Thyroid gland (tissue), 4 donors: ENCODE results near the gene SLC16A8. TPM values are rescaled to one million over a fixed set of nuclear protein-coding genes. Genes with fewer than 3 reads are reported as not detected.
A peak's percentile ranks its signal among the peaks of the same experiment; 100 is the strongest.

Experiments
- DNase-seq, 2 donors: peaks; one replicate each; pipeline ENCODE4 v3.0.0-alpha.2; 2019
- H3K27ac ChIP-seq, 3 donors: fragments of 200-600 bp; sonication (generic); 1 replicate in 2 of 3; 2 replicates in 1 of 3; pipeline ENCODE4 v1.5.1; 2016 to 2019; ENCODE audit warnings: mild to moderate bottlenecking in 1 of 3, moderate library complexity in 1 of 3
- H3K27me3 ChIP-seq: fragments of 200-600 bp; sonication (generic); one replicate; pipeline ENCODE4 v1.5.1; 2019
- H3K36me3 ChIP-seq, 2 donors: fragments of 200-600 bp; sonication (generic); one replicate each; pipeline ENCODE4 v1.5.1; 2016 to 2019
- H3K4me1 ChIP-seq, 2 donors: fragments of 200-600 bp; sonication (generic); one replicate each; pipeline ENCODE4 v1.5.1; 2017 to 2019
- H3K4me3 ChIP-seq, 3 donors: fragments of 200-600 bp; sonication (generic); replicated peaks in 1 of 3; 1 replicate in 2 of 3; 2 replicates in 1 of 3; pipeline ENCODE4 v1.5.1; 2016; ENCODE audit warnings: mild to moderate bottlenecking in 1 of 3
- H3K9me3 ChIP-seq: fragments of 200-600 bp; sonication (generic); one replicate; pipeline ENCODE4 v1.5.1; 2017
- CTCF ChIP-seq, 6 experiments: fragments of 200-600 bp in 3 of 6; fragments of 450-650 bp in 3 of 6; sonication (generic) in 3 of 6; IDR thresholded peaks; one replicate each; pipeline ENCODE4 v1.5.1; 2016 to 2019; ENCODE audit warnings: antibody characterized with exemption in 6 of 6, mild to moderate bottlenecking in 2 of 6, inconsistent platforms in 1 of 6, moderate library complexity in 1 of 6
- POLR2A ChIP-seq, 2 donors: fragments of 450-650 bp; IDR thresholded peaks; one replicate each; pipeline ENCODE4 v1.6.1; 2017; ENCODE audit warnings: antibody characterized with exemption in 2 of 2, mild to moderate bottlenecking in 2 of 2, moderate library complexity in 1 of 2
- WGBS, 2 donors: methylation state at CpG; one replicate each; pipeline ENCODE4 v1.1.5; 2017; 5-methylcytosine and 5-hydroxymethylcytosine counted together
- intact Hi-C: fragments of 100-400 bp; cut with DNase I; formaldehyde crosslinking; loops from one replicate; pipeline ENCODE4 v1.15.1; 2023
- total RNA-seq, 4 donors: library from RNA; depleted of rRNA; stranded (reverse); fragments of >200 nt; gene quantifications; one replicate each; pipeline ENCODE4 v1.2.3, GENCODE V29; 2016

The SLC16A8 gene
- total RNA-seq, 4 donors from 2014 or later: 0.88 to 1.0 TPM; not detected in 2

DNA sequence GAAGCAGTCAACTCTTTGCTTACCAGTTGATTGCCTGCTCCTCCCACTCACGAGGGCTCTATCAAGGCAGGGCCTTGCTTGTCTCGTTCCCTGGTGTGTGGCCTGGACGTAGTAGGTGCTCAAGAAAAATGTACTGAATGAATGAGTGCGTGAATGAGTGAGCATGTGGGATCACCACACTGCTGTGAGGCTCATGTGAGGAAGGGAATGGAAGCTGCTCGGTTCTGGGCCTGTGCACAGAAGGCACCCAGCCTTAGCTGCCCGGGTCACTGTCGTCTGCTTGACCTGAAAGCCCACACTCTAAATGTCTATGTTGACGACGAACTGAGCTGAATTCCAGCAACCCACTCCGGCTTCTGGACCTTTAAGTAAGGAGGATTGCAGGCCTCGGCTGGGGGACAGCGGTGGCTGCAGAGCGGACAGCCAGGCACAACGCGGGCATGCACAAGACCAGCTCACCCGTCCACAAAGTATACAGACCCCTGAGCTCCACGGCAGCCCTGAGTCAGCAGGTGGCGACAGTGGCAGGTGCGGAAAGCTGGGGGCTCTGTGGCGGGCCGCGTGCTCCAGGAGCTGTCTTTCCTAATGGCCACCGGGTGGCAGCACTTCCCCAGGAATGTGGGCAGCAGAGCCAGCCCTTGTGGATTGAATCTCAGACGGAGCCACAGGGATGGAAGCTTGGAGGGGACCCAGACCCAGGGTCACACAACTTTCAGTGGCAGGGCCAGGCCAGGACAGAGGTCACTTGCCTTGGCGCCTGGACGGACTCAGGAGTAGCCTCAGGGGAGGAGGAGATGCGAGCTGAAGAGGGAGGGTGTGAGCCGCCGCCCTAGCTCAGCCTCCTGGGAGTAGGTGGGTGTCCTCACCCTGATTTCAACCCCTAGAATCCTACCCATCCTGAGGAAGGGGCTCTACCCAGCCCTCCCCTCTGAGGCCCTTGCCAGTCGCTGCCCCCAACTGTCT is 31.8 kb downstream of the SLC16A8 start:
- H3K4me3 ChIP-seq: no peak overlapping the region
- no peaks in the 10 kb centered on the region for H3K9me3 ChIP-seq
- no peaks in the 10 kb centered on the region for H3K27me3 ChIP-seq
- H3K36me3 ChIP-seq: no peaks in the 10 kb centered on the region
- DNase-seq: peak; percentile 83 to 84
- no peak overlapping the region for H3K27ac ChIP-seq
- no peaks in the 10 kb centered on the region for H3K4me1 ChIP-seq
- 27 to 29% methylated on average over 25 to 30 of the region's 30 CpGs for WGBS, 2 donors
- intact Hi-C loops: loop anchor here (2.0 kb wide), 1 partner anchor 301 kb away; no protein-coding TSS in a partner anchor
- no peak for TF ChIP-seq POLR2A (IDR thresholded peaks at IDR 0.05)
- TF ChIP-seq CTCF (IDR thresholded peaks at IDR 0.05): peak; percentile 70 to 96 (median 88)

DNA sequence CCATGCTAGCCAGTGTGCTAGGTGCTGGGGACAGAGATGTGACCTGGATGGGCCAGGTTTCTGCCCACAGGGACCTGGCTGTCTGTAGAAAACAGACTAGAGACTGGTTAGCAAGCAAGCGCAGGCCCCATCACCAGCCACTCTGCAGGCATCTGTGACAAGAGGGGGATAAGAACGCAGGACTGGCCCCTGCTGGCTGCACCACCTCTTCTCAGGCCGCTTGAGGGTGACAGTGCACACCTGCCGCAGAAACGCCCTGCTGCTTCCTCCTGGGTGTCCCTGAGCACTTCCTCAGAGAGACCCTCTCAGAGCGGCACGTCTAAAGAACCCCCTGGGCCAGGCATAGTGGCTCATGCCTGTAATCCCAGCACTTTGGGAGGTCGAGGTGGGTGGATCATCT is 32.7 kb downstream of the SLC16A8 start:
- no peaks in the 10 kb centered on the region for H3K36me3 ChIP-seq
- no peaks in the 10 kb centered on the region for H3K27me3 ChIP-seq
- intact Hi-C loops: no loop called here
- H3K27ac ChIP-seq: no peak overlapping the region
- no peak overlapping the region for H3K4me3 ChIP-seq
- 83 to 93% methylated on average over 5 to 8 of the region's 8 CpGs for WGBS, 2 donors
- H3K9me3 ChIP-seq: no peaks in the 10 kb centered on the region
- no peaks in the 10 kb centered on the region for H3K4me1 ChIP-seq
- DNase-seq: no peak
- TF ChIP-seq POLR2A (IDR thresholded peaks at IDR 0.05): no peak
- no peak for TF ChIP-seq CTCF (IDR thresholded peaks at IDR 0.05)

GRCh38 chr22:38050720-38051119 is 33.3 kb downstream of the SLC16A8 start:
- H3K27ac ChIP-seq: no peak overlapping the region
- TF ChIP-seq CTCF (IDR thresholded peaks at IDR 0.05): no peak
- TF ChIP-seq POLR2A (IDR thresholded peaks at IDR 0.05): no peak
- intact Hi-C loops: no loop called here
- WGBS, 2 donors: 87 to 93% methylated on average over 7 of the region's 7 CpGs
- DNase-seq: no peak
- no peaks in the 10 kb centered on the region for H3K36me3 ChIP-seq
- no peak overlapping the region for H3K4me3 ChIP-seq
- no peaks in the 10 kb centered on the region for H3K9me3 ChIP-seq
- H3K4me1 ChIP-seq: no peaks in the 10 kb centered on the region
- no peaks in the 10 kb centered on the region for H3K27me3 ChIP-seq

- Histone ChIP-seq H3K4me3 (no peak overlapping the region), H3K27me3 (no peaks in the 10 kb centered on the region), H3K4me1 (no peaks in the 10 kb centered on the region), H3K36me3 (no peaks in the 10 kb centered on the region), H3K9me3 (no peaks in the 10 kb centered on the region), H3K27ac (no peak overlapping the region)
- TF ChIP-seq CTCF (IDR thresholded peaks at IDR 0.05): no peak
- TF ChIP-seq POLR2A (IDR thresholded peaks at IDR 0.05): no peak
- intact Hi-C loops: no loop called here
- DNase-seq: no peak
- 81 to 83% methylated on average over 19 to 20 of the region's 20 CpGs for WGBS, 2 donors
Measured at GRCh38 chr22:38049812-38050619, 34.0 kb downstream of the SLC16A8 start.
